HEK293 (cell line): ENCODE measurements around the gene MRPL4.
A peak's percentile ranks its signal among the peaks of the same experiment; 100 is the strongest.

ENCODE experiments used
- EGR2 ChIP-seq: fragments of 450-650 bp; formaldehyde crosslinking; IDR thresholded peaks from 2 replicates; pipeline ENCODE4 v1.5.1; 2016; ENCODE audit warnings: low read depth, missing biosample characterization, missing genetic modification characterization
- GLI4 ChIP-seq: fragments of 450-650 bp; formaldehyde crosslinking; IDR thresholded peaks from 2 replicates; pipeline ENCODE4 v1.5.1; 2016; ENCODE audit warnings: missing biosample characterization, missing genetic modification characterization
- GLIS2 ChIP-seq: fragments of 450-650 bp; formaldehyde crosslinking; IDR thresholded peaks from 2 replicates; pipeline ENCODE4 v1.5.1; 2016; ENCODE audit warnings: missing biosample characterization, missing genetic modification characterization
- KLF16 ChIP-seq: fragments of 450-650 bp; formaldehyde crosslinking; IDR thresholded peaks from 2 replicates; pipeline ENCODE4 v1.5.1; 2017; ENCODE audit warnings: missing biosample characterization, missing genetic modification characterization
- KLF7 ChIP-seq: fragments of 450-650 bp; formaldehyde crosslinking; IDR thresholded peaks from 2 replicates; pipeline ENCODE4 v1.5.1; 2016; ENCODE audit warnings: missing biosample characterization, missing genetic modification characterization, borderline replicate concordance
- MZF1 ChIP-seq: fragments of 450-650 bp; formaldehyde crosslinking; IDR thresholded peaks from 2 replicates; pipeline ENCODE4 v1.5.1; 2017; ENCODE audit warnings: missing biosample characterization, missing genetic modification characterization, borderline replicate concordance
- RBAK ChIP-seq: fragments of 450-650 bp; formaldehyde crosslinking; IDR thresholded peaks from 2 replicates; pipeline ENCODE4 v1.5.1; 2016; ENCODE audit warnings: missing biosample characterization, missing genetic modification characterization
- REPIN1 ChIP-seq: fragments of 450-650 bp; formaldehyde crosslinking; IDR thresholded peaks from 2 replicates; pipeline ENCODE4 v1.5.1; 2017; ENCODE audit warnings: missing biosample characterization, missing genetic modification characterization, low read depth
- SALL2 ChIP-seq: fragments of 450-650 bp; formaldehyde crosslinking; IDR thresholded peaks from 2 replicates; pipeline ENCODE4 v1.5.0; 2017; ENCODE audit warnings: missing biosample characterization, mild to moderate bottlenecking, missing genetic modification characterization, borderline replicate concordance
- SP2 ChIP-seq: fragments of 450-650 bp; formaldehyde crosslinking; IDR thresholded peaks from 2 replicates; pipeline ENCODE4 v1.5.1; 2016; ENCODE audit warnings: missing biosample characterization, missing genetic modification characterization
- ZBTB7A ChIP-seq: fragments of 450-650 bp; formaldehyde crosslinking; IDR thresholded peaks from 2 replicates; pipeline ENCODE4 v1.5.1; 2016; ENCODE audit warnings: low read depth, missing biosample characterization, missing genetic modification characterization
- ZNF157 ChIP-seq: fragments of 450-650 bp; formaldehyde crosslinking; IDR thresholded peaks from 2 replicates; pipeline ENCODE4 v1.5.1; 2016; ENCODE audit warnings: missing biosample characterization, missing genetic modification characterization
- ZNF239 ChIP-seq: fragments of 450-650 bp; formaldehyde crosslinking; IDR thresholded peaks from 2 replicates; pipeline ENCODE4 v1.5.1; 2016; ENCODE audit warnings: missing biosample characterization, missing genetic modification characterization
- ZNF274 ChIP-seq, 2 experiments: fragments of 200-500 bp in 1 of 2; fragments of 450-650 bp in 1 of 2; sonication (Bioruptor generic) in 1 of 2; formaldehyde crosslinking in 1 of 2; IDR thresholded peaks; 2 replicates each; pipeline versions ENCODE4 v1.5.1 to v1.6.1; 2014 to 2016; ENCODE audit warnings: borderline replicate concordance in 1 of 2, inconsistent platforms in 1 of 2, low read length in 1 of 2, missing biosample characterization in 1 of 2, missing genetic modification characterization in 1 of 2
- ZNF354C ChIP-seq: fragments of 450-650 bp; formaldehyde crosslinking; IDR thresholded peaks from 2 replicates; pipeline ENCODE4 v1.5.1; 2016; ENCODE audit warnings: missing biosample characterization, missing genetic modification characterization, low read depth, borderline replicate concordance
- ZNF404 ChIP-seq: fragments of 450-650 bp; formaldehyde crosslinking; IDR thresholded peaks from 2 replicates; pipeline ENCODE4 v1.5.1; 2017; ENCODE audit warnings: missing biosample characterization, missing genetic modification characterization
- ZNF48 ChIP-seq: fragments of 450-650 bp; formaldehyde crosslinking; IDR thresholded peaks from 2 replicates; pipeline ENCODE4 v1.5.1; 2016; ENCODE audit warnings: missing biosample characterization, missing genetic modification characterization
- ZNF521 ChIP-seq: fragments of 450-650 bp; formaldehyde crosslinking; IDR thresholded peaks from 2 replicates; pipeline ENCODE4 v1.5.1; 2017; ENCODE audit warnings: missing biosample characterization, mild to moderate bottlenecking, missing genetic modification characterization
- ZNF571 ChIP-seq: fragments of 450-650 bp; formaldehyde crosslinking; IDR thresholded peaks from 2 replicates; pipeline ENCODE4 v1.5.0; 2017; ENCODE audit warnings: missing biosample characterization, missing genetic modification characterization
- ZNF600 ChIP-seq: fragments of 450-650 bp; formaldehyde crosslinking; IDR thresholded peaks from 2 replicates; pipeline ENCODE4 v1.5.1; 2016; ENCODE audit warnings: missing biosample characterization, missing genetic modification characterization
- ZNF623 ChIP-seq: fragments of 450-650 bp; formaldehyde crosslinking; IDR thresholded peaks from 2 replicates; pipeline ENCODE4 v1.5.1; 2016; ENCODE audit warnings: missing biosample characterization, missing genetic modification characterization
- ZNF626 ChIP-seq: fragments of 450-650 bp; sonication (Bioruptor Pico); formaldehyde crosslinking; IDR thresholded peaks from 2 replicates; pipeline ENCODE4 v1.5.1; 2018; ENCODE audit warnings: missing biosample characterization, missing genetic modification characterization, inconsistent platforms
- ZNF837 ChIP-seq: fragments of 450-650 bp; formaldehyde crosslinking; IDR thresholded peaks from 2 replicates; pipeline ENCODE4 v1.5.1; 2016; ENCODE audit warnings: missing biosample characterization, missing genetic modification characterization
- TF ChIP-seq, protein P1 (sequence below): fragments of 450-650 bp; formaldehyde crosslinking; IDR thresholded peaks from 2 replicates; pipeline ENCODE4 v1.5.1; 2016; ENCODE audit warnings: missing biosample characterization, missing genetic modification characterization
- TF ChIP-seq, protein P2 (sequence below): fragments of 450-650 bp; formaldehyde crosslinking; IDR thresholded peaks from 2 replicates; pipeline ENCODE4 v1.5.1; 2016; ENCODE audit warnings: missing biosample characterization, missing genetic modification characterization, borderline replicate concordance

Gene MRPL4

DNA sequence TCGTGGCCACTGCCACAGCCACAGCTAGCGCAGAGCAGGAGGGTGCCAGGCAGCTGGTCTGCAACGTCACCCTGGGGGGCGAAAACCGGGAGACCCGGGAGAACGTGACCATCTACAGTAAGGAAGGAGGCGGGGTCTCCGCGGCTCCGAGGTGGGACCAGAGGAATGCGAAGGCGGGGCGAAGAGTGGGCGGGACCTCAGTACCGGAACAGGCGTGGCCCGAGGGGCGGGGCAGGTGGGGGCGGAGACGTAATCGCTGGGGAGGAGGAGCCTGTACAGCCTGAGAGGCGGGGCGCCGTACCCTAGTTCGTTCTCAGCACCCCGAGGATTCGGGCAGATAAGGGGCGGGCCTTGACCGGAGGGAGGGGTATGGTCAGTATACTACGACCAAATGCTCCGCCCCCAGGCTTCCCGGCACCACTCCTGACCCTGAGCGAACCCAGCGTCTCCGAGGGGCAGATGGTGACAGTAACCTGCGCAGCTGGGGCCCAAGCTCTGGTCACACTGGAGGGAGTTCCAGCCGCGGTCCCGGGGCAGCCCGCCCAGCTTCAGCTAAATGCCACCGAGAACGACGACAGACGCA, 40.3 kb downstream of the MRPL4 start (continued):
- TF ChIP-seq KLF7 (no peak; the same call in 1 of the 2 replicates), MZF1 (tag by site-specific recombination) (no peak), EGR2 (tag by site-specific recombination) (peak; percentile 62; the same call in 1 of the 2 replicates), ZNF274 (IDR thresholded peaks at IDR 0.05; ENCODE audit: low read length) (no peak), ZNF274 (tag by site-specific recombination; IDR thresholded peaks at IDR 0.05; ENCODE audit: borderline replicate concordance) (no peak), GLIS2 (tag by site-specific recombination) (peak; percentile 45), REPIN1 (tag by site-specific recombination) (no peak), ZNF571 (tag by site-specific recombination) (no peak), ZNF837 (tag by site-specific recombination) (no peak), ZNF48 (tag by site-specific recombination) (no peak), SALL2 (tag by site-specific recombination) (no peak), ZNF521 (tag by site-specific recombination) (no peak), ZNF600 (tag by site-specific recombination) (no peak), ZNF623 (tag by site-specific recombination) (no peak), GLI4 (tag by site-specific recombination) (no peak), SP2 (tag by site-specific recombination) (peak; percentile 95), KLF16 (tag by site-specific recombination) (peak; percentile 43; the same call in 1 of the 2 replicates), ZNF239 (tag by site-specific recombination) (no peak), ZNF354C (tag by site-specific recombination) (no peak), ZNF626 (tag by site-specific recombination) (no peak), ZNF157 (tag by site-specific recombination) (no peak), ZBTB7A (tag by site-specific recombination) (no peak; the same call in 1 of the 2 replicates), ZNF404 (tag by site-specific recombination) (no peak), RBAK (tag by site-specific recombination) (no peak)
- TF ChIP-seq, protein P1, sequence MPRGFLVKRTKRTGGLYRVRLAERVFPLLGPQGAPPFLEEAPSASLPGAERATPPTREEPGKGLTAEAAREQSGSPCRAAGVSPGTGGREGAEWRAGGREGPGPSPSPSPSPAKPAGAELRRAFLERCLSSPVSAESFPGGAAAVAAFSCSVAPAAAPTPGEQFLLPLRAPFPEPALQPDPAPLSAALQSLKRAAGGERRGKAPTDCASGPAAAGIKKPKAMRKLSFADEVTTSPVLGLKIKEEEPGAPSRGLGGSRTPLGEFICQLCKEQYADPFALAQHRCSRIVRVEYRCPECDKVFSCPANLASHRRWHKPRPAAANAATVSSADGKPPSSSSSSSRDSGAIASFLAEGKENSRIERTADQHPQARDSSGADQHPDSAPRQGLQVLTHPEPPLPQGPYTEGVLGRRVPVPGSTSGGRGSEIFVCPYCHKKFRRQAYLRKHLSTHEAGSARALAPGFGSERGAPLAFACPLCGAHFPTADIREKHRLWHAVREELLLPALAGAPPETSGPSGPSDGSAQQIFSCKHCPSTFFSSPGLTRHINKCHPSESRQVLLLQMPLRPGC (tag by site-specific recombination): peak; percentile 68
- TF ChIP-seq, protein P2, sequence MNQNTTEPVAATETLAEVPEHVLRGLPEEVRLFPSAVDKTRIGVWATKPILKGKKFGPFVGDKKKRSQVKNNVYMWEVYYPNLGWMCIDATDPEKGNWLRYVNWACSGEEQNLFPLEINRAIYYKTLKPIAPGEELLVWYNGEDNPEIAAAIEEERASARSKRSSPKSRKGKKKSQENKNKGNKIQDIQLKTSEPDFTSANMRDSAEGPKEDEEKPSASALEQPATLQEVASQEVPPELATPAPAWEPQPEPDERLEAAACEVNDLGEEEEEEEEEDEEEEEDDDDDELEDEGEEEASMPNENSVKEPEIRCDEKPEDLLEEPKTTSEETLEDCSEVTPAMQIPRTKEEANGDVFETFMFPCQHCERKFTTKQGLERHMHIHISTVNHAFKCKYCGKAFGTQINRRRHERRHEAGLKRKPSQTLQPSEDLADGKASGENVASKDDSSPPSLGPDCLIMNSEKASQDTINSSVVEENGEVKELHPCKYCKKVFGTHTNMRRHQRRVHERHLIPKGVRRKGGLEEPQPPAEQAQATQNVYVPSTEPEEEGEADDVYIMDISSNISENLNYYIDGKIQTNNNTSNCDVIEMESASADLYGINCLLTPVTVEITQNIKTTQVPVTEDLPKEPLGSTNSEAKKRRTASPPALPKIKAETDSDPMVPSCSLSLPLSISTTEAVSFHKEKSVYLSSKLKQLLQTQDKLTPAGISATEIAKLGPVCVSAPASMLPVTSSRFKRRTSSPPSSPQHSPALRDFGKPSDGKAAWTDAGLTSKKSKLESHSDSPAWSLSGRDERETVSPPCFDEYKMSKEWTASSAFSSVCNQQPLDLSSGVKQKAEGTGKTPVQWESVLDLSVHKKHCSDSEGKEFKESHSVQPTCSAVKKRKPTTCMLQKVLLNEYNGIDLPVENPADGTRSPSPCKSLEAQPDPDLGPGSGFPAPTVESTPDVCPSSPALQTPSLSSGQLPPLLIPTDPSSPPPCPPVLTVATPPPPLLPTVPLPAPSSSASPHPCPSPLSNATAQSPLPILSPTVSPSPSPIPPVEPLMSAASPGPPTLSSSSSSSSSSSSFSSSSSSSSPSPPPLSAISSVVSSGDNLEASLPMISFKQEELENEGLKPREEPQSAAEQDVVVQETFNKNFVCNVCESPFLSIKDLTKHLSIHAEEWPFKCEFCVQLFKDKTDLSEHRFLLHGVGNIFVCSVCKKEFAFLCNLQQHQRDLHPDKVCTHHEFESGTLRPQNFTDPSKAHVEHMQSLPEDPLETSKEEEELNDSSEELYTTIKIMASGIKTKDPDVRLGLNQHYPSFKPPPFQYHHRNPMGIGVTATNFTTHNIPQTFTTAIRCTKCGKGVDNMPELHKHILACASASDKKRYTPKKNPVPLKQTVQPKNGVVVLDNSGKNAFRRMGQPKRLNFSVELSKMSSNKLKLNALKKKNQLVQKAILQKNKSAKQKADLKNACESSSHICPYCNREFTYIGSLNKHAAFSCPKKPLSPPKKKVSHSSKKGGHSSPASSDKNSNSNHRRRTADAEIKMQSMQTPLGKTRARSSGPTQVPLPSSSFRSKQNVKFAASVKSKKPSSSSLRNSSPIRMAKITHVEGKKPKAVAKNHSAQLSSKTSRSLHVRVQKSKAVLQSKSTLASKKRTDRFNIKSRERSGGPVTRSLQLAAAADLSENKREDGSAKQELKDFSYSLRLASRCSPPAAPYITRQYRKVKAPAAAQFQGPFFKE (tag by site-specific recombination): no peak
